Testis (tissue), 3 donors: ENCODE measurements around the gene EYS. TPM values are rescaled to one million over a fixed set of nuclear protein-coding genes. Genes with fewer than 3 reads are reported as not detected.

Experiments
- DNase-seq: peaks from one replicate; pipeline ENCODE4 v3.0.0-alpha.2; 2019
- H3K27ac ChIP-seq, 2 donors: fragments of 200-600 bp; sonication (generic); one replicate each; pipeline ENCODE4 v1.5.1; 2019
- H3K27me3 ChIP-seq: fragments of 200-600 bp; sonication (generic); one replicate; pipeline ENCODE4 v1.5.1; 2019
- H3K36me3 ChIP-seq: fragments of 200-600 bp; sonication (generic); one replicate; pipeline ENCODE4 v1.5.1; 2017; ENCODE audit warnings: low read depth; ENCODE audit errors: missing control alignments
- H3K4me1 ChIP-seq: fragments of 200-600 bp; sonication (generic); one replicate; pipeline ENCODE4 v1.5.1; 2019
- H3K4me3 ChIP-seq, 2 donors: fragments of 200-600 bp; sonication (generic); one replicate each; pipeline ENCODE4 v1.5.1; 2017 to 2019
- H3K9me3 ChIP-seq: fragments of 200-600 bp; sonication (generic); one replicate; pipeline ENCODE4 v1.5.1; 2017
- CTCF ChIP-seq, 3 experiments: fragments of 450-650 bp in 2 of 3; fragments of 200-600 bp in 1 of 3; sonication (generic) in 1 of 3; IDR thresholded peaks; one replicate each; pipeline ENCODE4 v1.5.1; 2016 to 2019; ENCODE audit warnings: antibody characterized with exemption in 3 of 3, mild to moderate bottlenecking in 2 of 3, moderate library complexity in 1 of 3
- POLR2A ChIP-seq: fragments of 450-650 bp; IDR thresholded peaks from one replicate; pipeline ENCODE4 v1.6.1; 2017; ENCODE audit warnings: antibody characterized with exemption, mild to moderate bottlenecking, moderate library complexity
- WGBS, 2 donors: methylation state at CpG; one replicate each; pipeline ENCODE4 v1.1.5; 2018; 5-methylcytosine and 5-hydroxymethylcytosine counted together
- intact Hi-C: fragments of 100-400 bp; cut with DNase I; formaldehyde crosslinking; loops from one replicate; pipeline ENCODE4 v1.15.1; 2023; ENCODE audit warnings: low total_unique reads
- polyA plus RNA-seq: library from polyadenylated mRNA; stranded (reverse); fragments of 350-450 nt; fragmentation: Illumina TruSeq; extraction: RNeasy Lipid Tissue Mini Kit (QIAGEN cat#74804); gene quantifications from one replicate; pipeline ENCODE4 v1.2.3, GENCODE V29; 2014; ENCODE audit warnings: low read depth, low replicate concordance; ENCODE audit not compliant: insufficient read depth
- total RNA-seq, 2 donors: library from RNA; depleted of rRNA; stranded (reverse); fragments of >200 nt; gene quantifications; one replicate each; pipeline ENCODE4 v1.2.3, GENCODE V29; 2016

Gene EYS
- total and polyA plus RNA-seq, 3 donors from 2014 or later = 1.3 to 2.8 (median 2.6) TPM

GRCh38 chr6:63721181-63721580, 1985.8 kb downstream of the EYS start:
- intact Hi-C loops = no loop called here
- Histone ChIP-seq H3K27ac (no peak overlapping the region), H3K4me1 (no peaks in the 10 kb centered on the region), H3K4me3 (no peak overlapping the region), H3K27me3 (no peaks in the 10 kb centered on the region), H3K36me3 (no peaks in the 10 kb centered on the region), H3K9me3 (no peaks in the 10 kb centered on the region)
- no peak for TF ChIP-seq POLR2A
- no peak for TF ChIP-seq CTCF (IDR thresholded peaks at IDR 0.05)
- WGBS, 2 donors = 65 to 71% methylated on average over 1 of the region's 1 CpG
- no peak for DNase-seq

GRCh38 chr6:63716169-63716568, 1990.9 kb downstream of the EYS start:
- no peaks in the 10 kb centered on the region for H3K9me3 ChIP-seq
- no peak overlapping the region for H3K27ac ChIP-seq
- intact Hi-C loops = no loop called here
- no peaks in the 10 kb centered on the region for H3K36me3 ChIP-seq
- H3K4me1 ChIP-seq = no peaks in the 10 kb centered on the region
- H3K4me3 ChIP-seq = no peak overlapping the region
- H3K27me3 ChIP-seq = no peaks in the 10 kb centered on the region
- WGBS, 2 donors = 88 to 89% methylated on average over 2 of the region's 2 CpGs
- no peak for DNase-seq
- no peak for TF ChIP-seq POLR2A
- no peak for TF ChIP-seq CTCF (IDR thresholded peaks at IDR 0.05)

GRCh38 chr6:63714091-63714490, 1992.9 kb downstream of the EYS start:
- TF ChIP-seq POLR2A (no peak), CTCF (IDR thresholded peaks at IDR 0.05) (no peak)
- Histone ChIP-seq H3K4me3 (no peak overlapping the region), H3K27me3 (no peaks in the 10 kb centered on the region), H3K36me3 (no peaks in the 10 kb centered on the region), H3K27ac (no peak overlapping the region), H3K4me1 (no peaks in the 10 kb centered on the region), H3K9me3 (no peaks in the 10 kb centered on the region)
- no peak for DNase-seq
- intact Hi-C loops = no loop called here

GRCh38 chr6:63713332-63713731, 1993.7 kb downstream of the EYS start:
- no peak overlapping the region for H3K4me3 ChIP-seq
- WGBS, 2 donors = 90 to 93% methylated on average over 6 of the region's 6 CpGs
- H3K4me1 ChIP-seq = no peaks in the 10 kb centered on the region
- no peaks in the 10 kb centered on the region for H3K9me3 ChIP-seq
- no peaks in the 10 kb centered on the region for H3K36me3 ChIP-seq
- TF ChIP-seq POLR2A = no peak
- TF ChIP-seq CTCF (IDR thresholded peaks at IDR 0.05) = no peak
- intact Hi-C loops = no loop called here
- no peaks in the 10 kb centered on the region for H3K27me3 ChIP-seq
- H3K27ac ChIP-seq = no peak overlapping the region
- DNase-seq = no peak

- TF ChIP-seq POLR2A (no peak), CTCF (IDR thresholded peaks at IDR 0.05) (no peak)
- Histone ChIP-seq H3K4me3 (no peak overlapping the region), H3K4me1 (no peaks in the 10 kb centered on the region), H3K36me3 (no peaks in the 10 kb centered on the region), H3K9me3 (no peaks in the 10 kb centered on the region), H3K27ac (no peak overlapping the region), H3K27me3 (no peaks in the 10 kb centered on the region)
- no peak for DNase-seq
- intact Hi-C loops = no loop called here
Measured at GRCh38 chr6:63709148-63709547, 1997.9 kb downstream of the EYS start.
